Immature natural killer cell (primary cell): ENCODE data around the gene C12orf43. TPM values are rescaled to one million over a fixed set of nuclear protein-coding genes. Genes with fewer than 3 reads are reported as not detected.

Source experiments
- polyA plus RNA-seq, 3 donors: library from polyadenylated mRNA; unstranded; fragments of 300-500 nt; fragmentation: Illumina TruSeq; gene quantifications; one replicate each; pipeline ENCODE4 v1.2.3, GENCODE V29; 2021

C12orf43 gene
- polyA plus RNA-seq, 3 donors from 2014 or later = 11.8 to 24.8 (median 23.9) TPM

Other genes with a start within 250 kb of the C12orf43 start
- 10 to 100 TPM; 10.2 to 18.8 (median 15.6) TPM for gene SPPL3, start 112.1 kb downstream of the C12orf43 start, polyA plus RNA-seq
- not detected for gene HNF1A, start 37.9 kb downstream of the C12orf43 start, polyA plus RNA-seq
- 10 to 100 TPM in 2 of 3 donors, 1 to 10 TPM in 1; 7.7 to 21.7 (median 13.2) TPM for gene OASL, start 22.8 kb upstream of the C12orf43 start, polyA plus RNA-seq
- gene P2RX7, start 116.4 kb upstream of the C12orf43 start, polyA plus RNA-seq = 10 to 100 TPM in 2 of 3 donors, 1 to 10 TPM in 1; 7.5 to 17.4 (median 12.9) TPM
- 10 to 100 TPM; 38.2 to 49.0 (median 47.7) TPM for gene P2RX4, start 193.6 kb upstream of the C12orf43 start, polyA plus RNA-seq